ENCODE results near the gene TRIO.
"Not testable (repeated sequence)": the region's sequence is repeated elsewhere in the genome, so short reads cannot be mapped to it uniquely, and the experiment has no call there.

The TRIO gene

DNA sequence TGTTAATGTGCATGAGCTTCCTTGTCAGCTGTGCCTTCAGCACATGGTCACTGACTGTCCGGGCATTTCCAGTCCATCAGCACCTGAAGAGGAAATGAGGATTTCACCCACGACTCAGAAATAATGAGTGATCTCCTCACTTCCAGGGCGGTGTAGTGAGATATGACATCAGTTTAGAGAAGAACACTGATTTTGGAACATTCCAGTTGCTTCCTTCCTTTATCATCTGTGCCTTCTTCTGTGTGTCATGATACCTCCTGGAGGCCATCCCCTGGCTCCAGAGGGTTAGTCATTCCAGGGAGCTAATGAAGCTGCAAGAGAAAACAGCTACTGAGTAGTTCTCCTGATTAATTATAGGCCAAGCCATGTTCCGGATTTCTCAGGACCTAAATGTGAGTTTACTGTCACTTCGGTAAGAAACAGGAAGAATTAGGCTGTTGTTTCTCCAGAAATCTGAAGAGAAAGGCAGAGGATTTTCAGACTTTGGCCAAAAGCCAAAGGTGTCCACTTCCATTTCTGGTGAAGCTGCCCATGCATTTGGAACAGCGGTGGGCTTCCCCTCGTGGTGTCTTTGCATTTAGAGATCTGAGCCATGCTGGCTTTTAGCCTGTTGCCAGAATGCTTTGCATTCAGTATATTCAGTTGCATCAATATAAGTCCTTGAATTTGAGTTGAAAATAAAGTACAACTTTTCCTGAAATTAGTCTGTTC is 277.1 kb downstream of the TRIO start:
- no peak for DNase-seq

DNA sequence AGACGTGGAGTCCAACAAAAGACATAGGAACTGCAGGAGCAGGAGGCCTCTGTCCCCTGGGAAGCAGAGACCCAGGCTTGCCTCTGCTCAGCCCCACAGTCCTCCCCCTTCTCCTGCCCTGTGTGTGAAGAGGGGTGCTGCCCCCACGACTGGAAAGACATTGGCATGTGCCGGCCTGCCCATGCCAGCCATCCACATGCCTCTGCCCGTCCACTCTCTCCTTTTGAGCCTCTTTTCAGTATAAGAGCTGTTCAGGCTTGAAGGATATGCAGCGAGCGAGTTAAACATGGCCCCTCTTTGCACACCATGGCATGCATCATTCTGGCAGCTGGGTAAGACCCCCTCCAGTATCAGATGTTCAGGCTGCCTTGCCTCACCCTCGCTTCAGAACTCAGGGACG is 278.7 kb downstream of the TRIO start:
- DNase-seq = no peak

DNA sequence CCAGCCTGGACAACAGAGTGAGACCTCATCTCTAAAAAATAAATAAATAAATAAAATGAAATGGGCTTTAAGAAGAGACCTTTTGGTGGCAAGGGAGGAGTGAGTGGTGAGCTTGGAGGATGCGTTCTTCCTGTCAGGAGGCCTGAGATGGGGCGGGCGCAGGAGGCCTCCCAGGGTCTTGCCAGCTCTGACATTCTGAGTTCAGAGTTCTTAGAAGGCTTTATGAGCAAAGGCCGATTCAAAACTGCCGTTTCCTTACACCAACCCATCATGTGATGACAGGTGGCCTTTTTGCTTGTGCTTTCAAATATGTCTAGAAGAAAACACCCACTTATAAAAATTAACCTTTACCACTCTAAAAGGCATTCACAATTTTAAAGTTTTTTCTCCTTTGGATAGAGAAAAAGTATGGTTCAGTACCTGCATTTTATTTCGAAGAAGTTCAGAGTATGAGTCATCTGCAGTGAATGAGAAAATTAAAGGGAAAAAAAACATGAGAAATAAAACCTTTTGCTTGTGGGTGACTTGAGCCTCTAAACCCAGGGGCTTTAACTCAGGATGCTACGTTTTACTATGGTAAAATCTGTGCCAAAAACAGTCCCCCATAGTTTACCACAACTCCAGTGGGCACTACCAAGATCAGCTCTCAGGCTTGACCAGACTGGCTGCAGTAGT is 281.0 kb downstream of the TRIO start:
- DNase-seq = no peak

DNA sequence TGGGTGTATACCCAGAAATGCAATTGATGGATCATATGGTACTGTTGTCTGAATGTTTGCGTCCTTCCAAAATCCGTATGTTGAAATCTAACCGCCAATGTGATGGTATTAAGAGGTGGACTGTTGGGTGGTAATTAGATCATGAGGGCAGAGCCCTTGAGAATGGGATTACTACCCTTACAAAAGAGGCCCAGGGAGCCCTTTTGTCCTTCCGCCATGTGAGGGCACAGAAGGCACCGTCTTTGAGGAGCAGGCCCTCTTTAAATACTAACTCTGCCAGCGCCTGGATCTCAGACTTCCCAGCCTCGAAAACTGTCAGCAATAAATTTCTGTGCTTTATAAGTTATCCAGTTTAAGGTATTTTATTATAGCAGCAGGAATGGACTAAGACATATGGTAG is 282.4 kb downstream of the TRIO start:
- no peak for DNase-seq

DNA sequence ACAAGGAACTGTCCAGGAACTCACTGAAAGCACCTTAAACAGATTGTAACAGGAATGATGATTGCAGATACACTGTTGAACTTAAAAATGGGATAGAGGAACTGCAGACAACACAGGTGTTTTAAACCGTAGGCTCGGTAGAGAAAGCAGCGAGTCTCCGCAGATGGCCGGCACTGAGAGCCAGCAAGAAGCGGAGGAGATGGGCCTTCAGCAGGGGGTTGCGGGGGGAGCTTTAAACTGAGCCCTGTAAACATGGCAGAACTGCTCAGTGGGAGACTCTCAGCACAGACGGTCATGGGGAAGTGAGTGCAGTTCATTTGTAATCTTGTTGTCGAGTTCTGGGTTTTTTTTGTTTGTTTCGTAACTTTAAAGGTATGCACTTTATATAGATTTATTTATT is 283.4 kb downstream of the TRIO start:
- DNase-seq = no peak

DNA sequence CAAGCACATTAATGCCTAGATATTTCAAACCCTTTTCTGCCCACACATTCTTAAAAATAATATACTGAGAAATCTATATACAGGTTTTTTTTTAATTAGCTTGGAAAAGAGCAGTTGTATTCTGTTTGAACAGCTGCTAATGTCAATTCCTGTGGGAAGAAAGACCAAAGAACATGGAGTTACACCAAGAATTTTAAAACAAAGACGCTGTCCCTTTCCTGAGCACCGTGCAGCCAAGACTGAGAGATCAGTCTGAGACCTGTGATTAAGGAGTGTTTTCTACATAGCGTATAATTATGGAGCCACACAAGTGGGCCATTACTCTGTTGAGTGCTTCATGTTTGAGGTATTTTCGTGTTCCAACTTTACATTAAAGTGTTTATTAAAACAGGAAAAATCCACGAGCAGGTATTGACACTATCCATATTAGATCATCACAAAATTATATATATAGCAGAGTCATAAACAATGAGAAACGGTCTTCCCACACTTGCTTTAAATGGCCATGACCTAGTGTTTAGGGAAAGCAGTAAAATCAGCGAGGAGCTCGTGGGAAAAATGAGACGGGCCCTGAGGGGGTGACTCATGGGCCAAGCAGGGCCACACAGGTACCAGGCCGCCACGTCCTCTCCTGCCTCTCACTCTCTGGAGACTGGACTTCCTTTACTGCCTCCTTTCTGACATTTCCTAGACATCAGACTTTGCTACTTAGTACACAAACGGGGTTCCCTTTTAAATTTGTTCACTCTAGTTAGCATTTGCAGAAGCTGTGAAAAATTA is 285.4 kb downstream of the TRIO start:
- DNase-seq = no peak

DNA sequence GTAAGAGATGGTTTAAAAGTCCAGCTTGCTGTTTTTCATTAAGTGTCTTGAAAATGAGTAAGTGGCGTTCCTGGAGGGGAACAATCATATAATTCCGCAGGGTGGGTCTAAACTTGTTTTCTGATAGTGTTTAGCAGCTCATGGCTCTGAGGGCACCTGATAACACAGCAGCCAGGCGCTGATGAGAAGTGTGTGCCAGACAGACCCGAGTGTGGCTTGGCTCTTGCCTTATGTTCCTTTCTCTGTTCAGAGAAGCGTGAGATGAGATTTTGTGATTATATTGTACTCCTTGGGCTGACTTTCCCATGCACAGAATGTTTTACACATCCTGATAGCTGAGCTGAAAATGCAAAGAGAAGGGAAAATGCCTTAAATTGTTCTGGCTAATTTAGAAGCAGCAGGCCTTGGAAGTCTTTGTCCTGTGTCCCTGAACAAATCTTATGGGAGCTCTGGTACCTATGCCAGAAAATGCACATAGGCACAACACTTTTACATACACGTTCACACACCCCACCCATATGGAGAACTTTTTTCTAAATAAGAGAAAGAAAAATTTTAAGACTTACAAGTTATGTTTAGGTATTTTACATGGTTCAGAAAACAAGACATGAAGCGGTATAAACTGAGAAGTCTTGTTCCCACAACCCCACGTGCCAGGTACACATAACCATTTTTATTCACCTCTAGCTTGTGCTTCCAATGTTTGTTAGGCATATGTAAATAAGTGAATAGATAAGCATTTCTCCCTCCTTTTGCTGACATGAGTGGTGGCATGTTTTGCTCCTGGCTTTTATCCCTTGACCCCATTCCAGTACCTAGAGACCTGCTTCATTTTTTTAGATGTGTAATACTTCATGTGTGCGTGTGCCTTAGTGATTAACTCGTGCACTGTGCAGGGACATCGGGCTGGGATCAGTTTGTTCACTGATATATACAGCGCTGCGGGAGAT is 286.2 kb downstream of the TRIO start:
- no peak for DNase-seq

DNA sequence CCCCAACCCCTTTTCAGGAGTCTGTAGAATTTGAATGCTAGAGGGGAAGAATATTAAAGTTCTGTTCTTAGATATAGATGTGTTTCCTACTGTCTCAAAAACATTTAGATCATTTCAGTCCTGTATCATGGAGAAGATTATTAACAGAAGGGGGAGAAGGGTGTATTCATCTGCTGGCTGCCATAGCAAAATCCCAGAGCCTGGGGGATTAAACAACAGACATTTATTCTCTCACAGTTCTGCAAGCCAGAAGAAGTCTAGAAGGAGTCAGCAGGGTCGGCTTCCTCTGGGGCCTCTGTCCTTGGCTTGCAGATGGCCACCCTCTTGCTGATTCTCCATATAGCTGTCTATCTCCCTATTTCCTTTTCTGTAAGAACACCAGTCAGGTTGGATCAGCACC is 288.4 kb downstream of the TRIO start:
- DNase-seq = no peak

DNA sequence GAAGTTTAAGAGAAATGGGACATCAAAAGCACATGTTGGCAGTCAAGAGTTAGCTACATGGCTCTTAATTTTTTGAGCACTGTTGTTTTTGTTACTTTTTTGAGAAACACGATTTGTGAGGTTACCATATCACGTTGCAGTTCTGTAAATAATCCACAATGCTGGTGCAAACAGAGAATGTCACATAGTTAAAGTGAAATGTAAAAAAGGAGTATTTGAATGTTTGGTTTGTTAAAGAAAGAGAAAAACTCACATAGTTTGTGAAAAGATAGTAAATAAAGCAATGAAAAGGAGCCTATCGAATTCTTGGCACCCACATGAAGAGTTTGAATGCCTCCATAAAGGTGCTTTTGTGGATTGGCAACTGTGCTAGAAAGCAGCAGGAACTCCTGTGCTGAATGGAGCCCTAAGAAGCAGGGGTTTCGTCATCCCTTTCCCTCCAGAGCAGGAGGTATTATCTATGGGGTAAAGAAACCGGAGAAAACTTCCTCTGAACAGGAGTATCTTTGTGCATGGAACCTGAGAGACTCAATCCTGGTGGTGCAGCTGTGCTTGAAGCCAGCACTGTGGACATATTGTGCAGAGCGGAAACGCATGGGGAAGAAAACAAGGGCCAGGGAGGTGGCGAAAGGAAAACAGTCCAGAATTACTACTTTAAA is 289.9 kb downstream of the TRIO start:
- DNase-seq = no peak

DNA sequence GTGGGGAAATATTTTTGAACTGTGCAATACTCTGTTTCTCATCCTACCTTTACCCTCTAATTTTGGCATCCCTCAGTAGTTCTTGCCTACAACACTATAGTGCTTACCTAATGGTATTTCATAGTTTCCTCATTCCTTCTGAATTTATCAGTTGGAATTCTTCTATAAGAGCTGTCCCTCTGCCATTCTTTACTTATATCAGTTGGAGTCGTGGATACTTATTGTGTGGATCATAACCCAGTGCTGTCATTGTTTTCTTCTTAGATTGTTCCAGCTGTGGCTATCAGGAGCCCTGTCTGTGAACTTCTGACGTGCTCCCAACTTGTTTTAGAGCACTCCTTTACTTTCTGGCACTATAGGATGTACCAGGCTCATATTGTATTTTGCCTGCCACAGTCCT is 292.3 kb downstream of the TRIO start:
- DNase-seq = no peak

DNA sequence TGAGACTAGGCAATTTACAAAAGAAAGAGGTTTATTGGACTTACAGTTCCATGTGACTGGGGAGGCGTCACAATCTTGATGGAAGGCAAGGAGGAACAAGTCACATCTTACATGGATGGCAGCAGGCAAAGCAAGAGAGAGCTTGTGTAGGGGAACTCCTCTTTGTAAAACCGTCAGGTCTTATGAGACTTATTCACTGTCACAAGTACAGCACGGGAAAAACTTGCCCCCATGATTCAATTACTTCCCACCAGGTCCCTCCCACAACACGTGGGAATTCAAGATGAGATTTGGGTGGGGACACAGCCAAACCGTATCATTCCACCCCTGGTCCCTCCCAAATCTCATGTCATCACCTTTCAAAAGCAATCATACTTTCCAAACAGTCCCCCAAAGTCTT is 293.0 kb downstream of the TRIO start:
- DNase-seq = not testable (repeated sequence)

DNA sequence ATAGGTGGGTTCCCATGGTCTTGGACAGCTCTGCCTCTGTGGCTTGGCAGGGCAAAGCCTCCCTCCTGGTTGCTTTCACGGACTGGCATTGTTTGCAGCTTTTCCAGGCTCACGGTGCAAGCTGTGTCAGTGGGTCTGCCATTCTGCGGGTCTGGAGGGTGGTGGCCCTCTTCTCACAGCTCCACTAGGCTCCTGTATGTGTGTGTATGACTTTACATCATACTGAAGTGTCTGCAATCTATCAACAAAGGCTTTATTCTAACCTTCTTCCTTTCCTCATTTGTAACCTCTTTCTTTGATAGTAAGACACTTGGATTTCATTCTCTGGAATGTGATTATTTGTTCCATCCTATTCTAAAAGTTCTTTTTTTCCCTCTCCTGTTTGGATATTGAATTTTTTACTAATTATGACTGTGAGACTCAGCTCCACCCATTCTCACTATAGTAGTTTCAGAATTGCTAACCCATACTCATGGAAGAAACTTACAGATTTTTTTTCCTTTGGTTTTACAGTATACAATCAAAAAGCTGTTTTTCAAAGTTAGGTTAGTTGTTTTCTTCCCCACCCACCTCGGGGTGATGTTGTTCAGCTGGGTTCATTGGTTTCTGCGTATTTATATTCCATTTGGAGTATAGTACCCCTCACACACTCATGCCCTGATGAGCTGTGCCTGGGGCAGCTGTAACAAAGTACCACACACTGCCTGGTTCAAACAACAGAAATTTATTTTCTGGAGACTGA is 293.8 kb downstream of the TRIO start:
- no peak for DNase-seq

DNA sequence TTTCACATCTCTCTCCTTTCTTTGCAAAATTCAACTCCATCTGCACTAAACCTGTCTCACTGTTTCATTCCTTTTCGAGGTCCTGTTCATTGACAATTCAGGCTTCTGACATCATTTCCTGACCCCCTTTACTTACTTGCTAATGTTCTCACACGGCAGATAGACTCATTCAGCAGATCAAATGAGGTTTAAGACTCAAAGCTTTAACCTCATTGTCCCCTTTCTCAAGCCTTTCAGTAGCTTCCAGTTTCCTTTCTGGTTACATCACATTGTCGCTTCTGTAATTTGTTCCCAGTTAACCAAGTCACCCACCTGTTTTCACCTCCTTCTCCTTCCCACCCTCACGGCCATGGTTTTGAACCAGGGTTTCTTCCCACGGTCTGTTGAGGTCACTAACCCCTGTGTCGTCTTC is 295.1 kb downstream of the TRIO start:
- DNase-seq = no peak

DNA sequence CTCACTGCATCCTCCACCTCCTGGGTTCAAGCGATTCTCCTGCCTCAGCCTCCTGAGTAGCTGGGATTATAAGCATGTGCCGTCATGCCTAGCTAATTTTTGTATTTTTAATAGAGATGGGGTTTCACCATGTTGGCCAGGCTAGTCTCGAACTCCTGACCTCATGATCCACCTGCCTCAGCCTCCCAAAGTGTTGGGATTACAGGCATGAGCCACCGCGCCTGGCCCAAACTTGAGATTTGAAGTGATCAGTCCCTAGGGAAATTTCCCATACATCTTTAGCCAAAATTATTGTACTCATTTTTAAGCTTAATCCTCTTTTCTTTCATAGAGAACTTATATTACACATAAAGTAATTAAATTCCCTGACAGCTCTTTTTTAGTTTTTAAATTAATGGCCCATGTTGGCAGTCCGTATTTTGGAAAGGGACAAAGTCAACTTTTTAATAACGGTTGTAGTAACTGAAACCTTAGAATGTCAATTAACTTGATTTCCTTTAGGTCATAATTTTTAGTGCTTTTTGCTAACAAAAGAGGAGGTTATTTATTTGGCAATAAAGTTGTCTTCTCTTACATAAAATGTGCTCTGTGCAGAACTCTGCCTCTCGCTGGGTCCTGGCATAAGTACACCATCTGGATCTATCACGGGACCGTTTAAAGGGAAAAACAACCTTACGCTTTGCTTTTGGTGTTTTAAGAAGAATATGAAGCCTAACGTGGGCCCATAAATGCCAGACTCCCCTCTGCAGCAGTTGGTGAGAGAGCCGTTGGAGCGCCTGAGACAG is 296.1 kb downstream of the TRIO start:
- no peak for DNase-seq

DNA sequence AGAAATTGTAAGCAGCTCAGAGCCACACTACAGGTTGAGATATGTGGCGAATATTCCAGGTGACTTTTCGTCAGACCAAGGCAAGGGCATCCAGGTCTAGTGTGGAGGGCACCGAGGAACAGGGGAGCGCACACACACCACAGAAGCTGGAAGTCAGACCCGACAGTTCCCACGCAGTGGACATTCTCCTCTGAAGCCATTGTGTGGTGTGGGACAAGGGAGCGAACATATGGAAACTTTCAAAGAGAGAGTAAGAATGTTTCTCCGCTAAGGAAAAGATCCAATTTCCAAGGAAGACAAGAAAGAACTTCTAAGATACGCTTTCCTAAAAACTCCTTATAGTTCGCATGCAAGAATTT is 297.1 kb downstream of the TRIO start:
- no peak for DNase-seq

DNA sequence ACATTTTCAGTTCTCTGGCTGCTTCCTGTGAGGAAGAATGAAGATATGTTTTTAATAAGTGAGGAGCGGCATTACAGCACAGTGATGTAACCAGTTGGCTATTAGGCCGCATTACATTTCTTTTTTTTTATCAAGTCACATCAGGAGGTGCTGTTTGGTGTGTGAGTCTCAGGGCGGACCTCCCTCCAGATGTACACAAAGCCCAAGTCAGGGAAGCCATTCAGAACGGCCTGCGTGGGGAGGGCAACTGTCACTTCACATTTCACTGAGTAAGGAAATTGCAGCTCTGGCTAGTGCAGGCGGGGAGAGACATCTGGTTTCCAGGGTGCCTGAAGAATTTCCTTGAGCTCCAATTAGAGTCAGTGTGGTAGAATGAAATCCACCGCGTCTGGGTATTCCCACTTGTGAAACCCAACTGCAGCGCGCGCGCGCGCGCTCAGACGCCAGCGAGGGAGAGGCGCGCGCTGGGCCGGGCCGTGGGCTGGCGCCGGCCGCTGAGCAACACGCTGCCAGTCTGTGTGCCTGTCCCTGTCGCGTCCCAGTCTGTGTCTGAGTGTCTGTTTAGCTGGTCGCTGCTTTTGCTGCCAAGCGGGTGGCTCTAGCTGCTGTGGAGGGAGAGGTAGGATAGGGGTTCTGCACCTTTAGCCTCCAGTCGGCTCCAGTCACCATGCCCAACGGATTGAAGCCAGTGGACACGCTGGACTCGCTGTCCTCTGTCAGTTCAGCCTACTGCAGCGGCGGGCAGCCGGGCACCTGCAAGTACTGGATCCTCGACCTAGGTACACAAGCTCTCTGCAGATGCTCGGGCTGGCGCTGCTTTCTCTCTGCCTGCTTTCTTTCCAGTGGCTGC is 297.7 kb downstream of the TRIO start:
- peak; percentile 91 for DNase-seq

DNA sequence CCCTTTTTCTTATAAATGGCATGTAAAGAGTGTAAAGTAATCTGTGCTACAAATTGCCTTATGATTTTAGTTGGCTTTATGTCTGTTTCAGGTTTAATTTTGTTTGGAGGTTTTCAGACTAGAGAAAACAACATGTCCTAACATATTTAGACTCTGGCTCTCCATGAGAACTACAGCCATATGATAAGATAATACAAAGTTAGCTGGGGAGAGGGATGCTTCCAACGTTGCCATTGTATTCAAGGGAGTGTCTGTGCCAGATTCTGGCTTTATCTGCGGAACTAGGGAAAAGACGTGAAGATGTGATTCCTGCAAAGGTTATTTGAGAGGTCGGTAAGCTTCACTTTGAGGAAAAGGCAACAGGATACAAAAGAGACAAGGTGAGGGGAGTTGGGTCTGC is 298.5 kb downstream of the TRIO start:
- DNase-seq = no peak

DNA sequence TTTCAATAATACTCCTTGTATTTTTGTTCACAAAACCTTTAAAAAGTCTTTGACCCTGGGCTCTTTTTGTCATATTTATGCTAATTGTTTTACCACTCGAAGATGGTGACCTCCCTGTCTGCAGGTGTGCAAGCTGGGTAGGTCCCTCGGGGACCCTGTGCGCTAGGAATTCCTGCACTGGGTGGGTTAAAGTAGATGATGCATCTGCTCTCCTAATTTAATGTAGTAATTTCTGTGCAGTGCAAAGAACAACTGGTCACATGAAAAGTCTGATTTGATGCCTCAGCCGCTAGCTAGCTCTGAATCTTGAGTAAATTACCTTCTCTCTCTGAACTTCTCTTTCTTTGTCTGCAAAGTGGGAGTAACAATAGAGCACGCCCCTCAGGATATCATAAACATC is 299.4 kb downstream of the TRIO start:
- DNase-seq = no peak

DNA sequence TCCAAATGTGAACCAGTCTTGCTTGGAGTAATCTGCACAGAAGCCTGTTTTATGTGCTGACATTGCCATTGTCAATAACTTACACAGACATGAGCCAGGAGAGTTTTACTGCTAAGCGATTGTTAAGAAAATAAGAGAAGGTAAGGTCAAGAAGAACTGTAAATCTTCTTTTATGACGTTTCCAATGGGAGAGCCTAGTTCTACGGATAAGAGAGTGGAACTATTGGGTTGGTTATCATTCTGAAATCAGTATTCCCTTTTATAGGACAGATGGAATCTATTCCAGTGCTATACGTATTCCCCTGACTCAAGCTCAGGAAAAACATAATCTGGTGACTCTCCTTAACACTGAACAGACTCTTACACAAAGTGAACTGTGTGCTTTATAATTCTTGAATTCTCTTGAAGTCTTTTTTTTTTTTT is 300.5 kb downstream of the TRIO start:
- no peak for DNase-seq

DNA sequence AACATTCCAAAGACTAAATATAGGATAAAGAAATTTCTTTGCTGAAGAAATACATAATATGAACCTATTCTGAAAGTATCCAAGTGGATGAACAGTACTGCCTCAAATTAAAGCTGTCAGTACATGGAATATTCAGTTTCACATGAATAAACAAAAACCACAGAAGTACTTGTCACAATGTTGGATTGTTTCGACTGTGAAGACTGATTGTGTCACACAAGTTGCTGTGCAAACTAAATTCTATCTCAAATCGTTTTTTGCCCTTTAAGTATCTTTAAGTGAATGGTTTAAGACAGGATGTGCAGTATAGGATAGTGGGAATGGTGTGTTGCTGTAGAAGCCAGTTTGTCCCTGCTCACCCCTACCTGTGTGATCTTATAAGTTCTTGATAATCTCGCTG is 301.0 kb downstream of the TRIO start:
- DNase-seq = no peak
